IMR-90 (cell line): Measurements from ENCODE around the gene ADAMTS16.

Source experiments
- CTCF ChIP-seq: conservative IDR thresholded peaks from 2 replicates; pipeline ENCODE4 v1.5.1; 2012; ENCODE audit warnings: mild to moderate bottlenecking, low read depth, low read length, improper control_type of control experiment
- MXI1 ChIP-seq: IDR thresholded peaks from 2 replicates; pipeline ENCODE4 v1.6.1; 2012; ENCODE audit warnings: low read depth, mild to moderate bottlenecking, low read length, moderate library complexity, borderline replicate concordance
- POLR2A ChIP-seq: IDR thresholded peaks from 2 replicates; pipeline ENCODE4 v1.6.1; 2012; ENCODE audit warnings: mild to moderate bottlenecking, low read depth, low read length
- RAD21 ChIP-seq: IDR thresholded peaks from 2 replicates; pipeline ENCODE4 v1.6.1; 2012; ENCODE audit warnings: low read length, improper control_type of control experiment
- RCOR1 ChIP-seq: IDR thresholded peaks from 2 replicates; pipeline ENCODE4 v1.6.1; 2012; ENCODE audit warnings: mild to moderate bottlenecking, low read length, improper control_type of control experiment; ENCODE audit not compliant: insufficient replicate concordance
- RFX5 ChIP-seq: IDR thresholded peaks from 2 replicates; pipeline ENCODE4 v1.8.0; 2012; ENCODE audit warnings: low read depth, mild to moderate bottlenecking, low read length, moderate library complexity
- TF ChIP-seq, protein P1 (sequence below): fragments of 150-350 bp; IDR thresholded peaks from 2 replicates; pipeline ENCODE4 v1.6.1; 2016; ENCODE audit warnings: low read depth, mild to moderate bottlenecking, low read length, moderate library complexity, borderline replicate concordance

DNA sequence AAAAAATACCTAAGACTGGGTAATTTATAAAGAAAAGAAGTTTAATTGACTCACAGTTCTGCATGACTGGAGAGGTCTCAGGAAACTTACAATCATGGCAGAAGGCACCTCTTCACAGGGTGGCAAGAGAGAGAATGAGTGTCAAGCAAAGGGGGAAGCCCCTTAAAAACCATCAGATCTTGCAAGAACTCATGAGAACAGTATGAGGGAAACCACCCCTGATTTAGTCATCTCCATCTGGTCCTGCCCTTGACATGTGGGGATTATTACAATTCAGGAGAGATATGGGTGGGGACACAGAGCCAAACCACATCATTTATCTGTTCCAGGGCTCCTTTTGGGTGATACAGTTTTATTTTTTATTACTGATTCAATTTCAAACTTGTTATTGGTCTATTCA, 23.2 kb upstream of the ADAMTS16 start:
- TF ChIP-seq CTCF (no peak), RFX5 (no peak), POLR2A (no peak), RCOR1 (no peak), RAD21 (no peak), MXI1 (no peak)
- TF ChIP-seq, protein P1, sequence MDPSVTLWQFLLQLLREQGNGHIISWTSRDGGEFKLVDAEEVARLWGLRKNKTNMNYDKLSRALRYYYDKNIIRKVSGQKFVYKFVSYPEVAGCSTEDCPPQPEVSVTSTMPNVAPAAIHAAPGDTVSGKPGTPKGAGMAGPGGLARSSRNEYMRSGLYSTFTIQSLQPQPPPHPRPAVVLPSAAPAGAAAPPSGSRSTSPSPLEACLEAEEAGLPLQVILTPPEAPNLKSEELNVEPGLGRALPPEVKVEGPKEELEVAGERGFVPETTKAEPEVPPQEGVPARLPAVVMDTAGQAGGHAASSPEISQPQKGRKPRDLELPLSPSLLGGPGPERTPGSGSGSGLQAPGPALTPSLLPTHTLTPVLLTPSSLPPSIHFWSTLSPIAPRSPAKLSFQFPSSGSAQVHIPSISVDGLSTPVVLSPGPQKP: no peak
